Measurements from ENCODE around the gene DNAJB7.
"Not testable (repeated sequence)": the region's sequence is repeated elsewhere in the genome, so short reads cannot be mapped to it uniquely, and the experiment has no call there.

DNAJB7 gene

DNA sequence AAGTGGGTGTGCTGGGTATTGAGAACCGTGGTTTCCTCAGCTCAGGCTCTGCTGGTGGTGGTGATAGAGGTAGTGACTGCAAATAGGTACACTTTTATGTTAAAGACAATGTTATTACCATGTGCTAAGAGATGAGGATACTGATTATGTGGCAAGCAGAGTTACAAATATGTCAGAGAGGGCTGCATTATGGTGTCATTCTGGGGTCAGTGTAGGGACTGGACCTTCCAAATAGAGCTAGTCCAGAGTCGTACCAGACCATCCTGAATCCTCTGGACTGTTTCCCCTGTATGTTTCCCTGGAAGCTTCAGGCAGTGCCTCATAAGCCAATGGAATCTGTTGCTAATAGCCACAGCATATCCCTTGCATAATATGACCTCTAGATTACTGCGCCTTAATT lies at the start of gene DNAJB7:
DNAJB7 (minus strand) TSS at position 101 of the 400 bp plus-strand sequence. CDS start 119 bp downstream, outside the sequence.
- H3K4me3 ChIP-seq, result no peak within 1 kb of the TSS
- DNase-seq (ENCODE audit: low spot score in 2 of 2), result no peak
- H3K36me3 ChIP-seq (replicated peaks), result peaks cover 9% of the 10 kb centered on the region
- no peaks in the 10 kb centered on the region for H3K9me3 ChIP-seq
- H3K4me1 ChIP-seq, result peaks cover 16% of the 10 kb centered on the region
- in situ Hi-C loops (cut with MboI; ENCODE audit: low sequenced_read_pairs), result no loop called here
- H3K27me3 ChIP-seq (ENCODE audit: low read depth), result no peaks in the 10 kb centered on the region

DNA sequence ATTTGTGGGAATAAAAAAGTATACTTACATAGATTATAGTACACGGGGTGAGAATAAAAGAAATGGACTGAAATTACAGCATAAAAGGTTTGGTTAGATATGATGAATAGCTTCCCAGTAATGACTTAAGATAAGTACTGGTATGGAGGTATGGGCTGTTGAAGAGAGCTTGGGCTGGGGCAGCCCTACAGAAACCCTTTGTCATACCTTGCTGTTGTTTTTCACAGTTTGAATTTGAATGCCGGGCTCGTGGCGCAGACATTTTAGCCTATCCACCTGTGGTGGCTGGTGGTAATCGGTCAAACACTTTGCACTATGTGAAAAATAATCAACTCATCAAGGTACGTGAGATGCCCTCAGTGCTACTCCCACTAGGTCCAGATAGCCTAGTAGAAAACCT lies 47.0 kb upstream of the DNAJB7 start:
- Histone ChIP-seq H3K4me1 (no peaks in the 10 kb centered on the region), H3K27me3 (ENCODE audit: low read depth) (no peaks in the 10 kb centered on the region), H3K36me3 (replicated peaks) (peaks cover 13% of the 10 kb centered on the region), H3K4me3 (no peak overlapping the region), H3K9me3 (no peaks in the 10 kb centered on the region)
- no peak for DNase-seq (ENCODE audit: low spot score in 2 of 2)
- in situ Hi-C loops (cut with MboI; ENCODE audit: low sequenced_read_pairs), result no loop called here

DNA sequence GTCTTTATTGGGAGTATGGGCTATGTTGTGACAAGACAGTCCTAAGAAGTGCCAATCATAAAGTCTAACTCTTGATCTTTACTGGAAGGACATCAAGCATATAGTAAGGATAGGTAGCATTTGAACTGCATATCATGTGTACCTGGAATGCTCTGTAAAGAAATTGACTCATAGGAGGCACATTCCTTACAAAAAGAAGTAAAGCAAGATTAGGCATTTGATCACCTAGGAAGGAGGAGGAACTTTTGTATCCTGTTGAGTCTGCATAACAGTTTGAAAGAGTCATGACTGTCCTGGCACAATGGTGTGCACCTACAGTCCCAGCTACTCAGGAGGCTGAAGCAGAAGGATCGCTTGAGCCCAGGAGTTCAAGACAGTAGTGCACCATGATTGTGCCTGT lies 42.2 kb upstream of the DNAJB7 start:
- no peaks in the 10 kb centered on the region for H3K27me3 ChIP-seq (ENCODE audit: low read depth)
- H3K4me3 ChIP-seq, result no peak overlapping the region
- no peaks in the 10 kb centered on the region for H3K4me1 ChIP-seq
- no peaks in the 10 kb centered on the region for H3K9me3 ChIP-seq
- peaks cover 10% of the 10 kb centered on the region; the same call in 1 of the 2 replicates for H3K36me3 ChIP-seq (replicated peaks)
- in situ Hi-C loops (cut with MboI; ENCODE audit: low sequenced_read_pairs), result no loop called here
- DNase-seq (ENCODE audit: low spot score in 2 of 2), result no peak

DNA sequence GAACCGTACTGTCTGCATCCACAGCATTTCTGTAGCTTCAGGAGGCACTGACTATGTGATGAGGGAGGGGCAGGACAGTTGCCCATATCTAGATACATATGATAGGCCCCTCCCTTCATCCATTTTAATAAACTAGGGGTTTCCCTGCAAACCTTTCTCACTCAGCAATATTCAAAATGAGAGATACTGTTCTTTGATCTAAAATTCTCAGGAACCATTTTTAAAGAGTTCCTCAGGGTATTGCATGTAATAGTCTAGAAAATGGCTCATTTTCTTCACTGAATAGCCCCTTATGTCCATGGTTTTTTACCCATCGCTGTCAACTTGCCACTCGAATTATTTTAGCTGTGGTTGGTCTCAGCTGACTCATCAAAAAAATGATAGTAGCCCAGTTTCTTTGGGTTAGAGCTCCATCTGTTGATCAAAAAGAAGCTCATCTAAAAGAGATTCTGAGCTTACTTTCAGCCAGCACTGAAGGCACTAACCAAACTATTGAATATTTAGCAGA lies 37.0 kb upstream of the DNAJB7 start:
- no peaks in the 10 kb centered on the region for H3K27me3 ChIP-seq (ENCODE audit: low read depth)
- H3K36me3 ChIP-seq (replicated peaks), result no peaks in the 10 kb centered on the region
- in situ Hi-C loops (cut with MboI; ENCODE audit: low sequenced_read_pairs), result no loop called here
- peaks cover 8% of the 10 kb centered on the region for H3K4me1 ChIP-seq
- H3K9me3 ChIP-seq, result no peaks in the 10 kb centered on the region
- H3K4me3 ChIP-seq, result no peak overlapping the region
- peak in 1 of 2 experiments; percentile 56 for DNase-seq (ENCODE audit: low spot score in 2 of 2)

DNA sequence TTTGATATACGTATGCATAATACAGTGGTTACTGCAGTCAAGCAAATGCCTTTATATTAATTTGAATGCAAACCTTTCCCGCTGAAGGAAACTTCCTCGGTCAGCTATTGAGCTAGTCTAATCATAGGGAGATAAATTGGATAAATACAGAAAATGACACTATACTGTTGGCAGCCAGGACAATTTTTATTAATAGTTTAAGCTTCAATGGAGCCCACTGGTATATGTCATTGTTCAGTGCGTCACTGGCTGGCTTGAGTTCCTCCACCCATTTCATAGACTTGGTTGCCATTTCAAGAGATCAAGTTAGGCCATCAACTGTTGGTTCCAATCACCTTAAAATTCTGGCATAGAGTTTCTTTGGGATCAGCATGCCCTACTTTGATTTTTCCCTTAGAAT lies 32.5 kb upstream of the DNAJB7 start:
- H3K4me3 ChIP-seq, result no peak overlapping the region
- H3K36me3 ChIP-seq (replicated peaks), result peaks cover 3% of the 10 kb centered on the region; the same call in 1 of the 2 replicates
- DNase-seq (ENCODE audit: low spot score in 2 of 2), result no peak
- no peaks in the 10 kb centered on the region for H3K27me3 ChIP-seq (ENCODE audit: low read depth)
- H3K9me3 ChIP-seq, result no peaks in the 10 kb centered on the region
- in situ Hi-C loops (cut with MboI; ENCODE audit: low sequenced_read_pairs), result no loop called here
- H3K4me1 ChIP-seq, result peaks cover 8% of the 10 kb centered on the region

DNA sequence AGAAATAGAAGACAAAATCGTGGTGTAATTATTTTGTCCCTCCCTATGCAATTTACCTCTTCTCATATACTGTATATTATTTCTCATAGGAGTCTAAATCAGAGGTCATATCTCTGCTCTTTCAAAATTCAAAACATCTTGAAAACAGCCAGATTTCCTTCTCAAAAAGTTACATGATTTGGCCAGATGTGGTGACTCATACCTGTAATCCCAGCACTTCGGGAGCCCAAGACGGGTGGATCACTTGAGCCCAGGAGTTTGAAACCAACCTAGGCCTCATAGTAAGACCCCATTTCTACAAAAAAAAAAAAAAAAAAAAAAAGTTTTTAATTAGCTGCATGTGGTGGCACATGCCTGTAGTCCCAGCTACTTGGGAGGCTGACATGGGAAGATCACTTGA lies 29.0 kb upstream of the DNAJB7 start:
- peaks cover 22% of the 10 kb centered on the region for H3K36me3 ChIP-seq (replicated peaks)
- no peak for DNase-seq (ENCODE audit: low spot score in 2 of 2)
- in situ Hi-C loops (cut with MboI; ENCODE audit: low sequenced_read_pairs), result no loop called here
- peaks cover 5% of the 10 kb centered on the region for H3K4me1 ChIP-seq
- H3K27me3 ChIP-seq (ENCODE audit: low read depth), result no peaks in the 10 kb centered on the region
- H3K4me3 ChIP-seq, result no peak overlapping the region
- no peaks in the 10 kb centered on the region for H3K9me3 ChIP-seq

DNA sequence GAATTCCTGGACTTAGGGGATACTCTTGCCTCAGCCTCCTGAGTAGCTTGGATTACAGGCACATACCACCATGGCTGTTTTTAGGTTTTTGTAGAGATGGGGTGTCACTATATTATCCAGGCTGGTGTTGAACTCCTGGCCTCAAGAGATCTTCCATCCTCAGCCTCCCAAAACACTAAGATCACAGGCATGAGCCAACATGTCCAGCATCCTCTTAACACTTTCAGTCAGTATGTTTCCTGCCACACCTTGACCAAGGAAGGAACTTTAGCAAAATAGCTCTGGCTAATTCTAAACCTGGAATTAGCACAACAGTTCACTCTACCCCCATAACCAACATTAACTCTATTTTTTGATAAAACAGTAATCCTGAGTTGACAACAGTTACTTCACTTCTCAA lies 27.2 kb upstream of the DNAJB7 start:
- H3K4me1 ChIP-seq, result no peaks in the 10 kb centered on the region
- in situ Hi-C loops (cut with MboI; ENCODE audit: low sequenced_read_pairs), result no loop called here
- peaks cover 32% of the 10 kb centered on the region for H3K36me3 ChIP-seq (replicated peaks)
- DNase-seq (ENCODE audit: low spot score in 2 of 2), result no peak
- no peak overlapping the region for H3K4me3 ChIP-seq
- no peaks in the 10 kb centered on the region for H3K27me3 ChIP-seq (ENCODE audit: low read depth)
- H3K9me3 ChIP-seq, result no peaks in the 10 kb centered on the region

DNA sequence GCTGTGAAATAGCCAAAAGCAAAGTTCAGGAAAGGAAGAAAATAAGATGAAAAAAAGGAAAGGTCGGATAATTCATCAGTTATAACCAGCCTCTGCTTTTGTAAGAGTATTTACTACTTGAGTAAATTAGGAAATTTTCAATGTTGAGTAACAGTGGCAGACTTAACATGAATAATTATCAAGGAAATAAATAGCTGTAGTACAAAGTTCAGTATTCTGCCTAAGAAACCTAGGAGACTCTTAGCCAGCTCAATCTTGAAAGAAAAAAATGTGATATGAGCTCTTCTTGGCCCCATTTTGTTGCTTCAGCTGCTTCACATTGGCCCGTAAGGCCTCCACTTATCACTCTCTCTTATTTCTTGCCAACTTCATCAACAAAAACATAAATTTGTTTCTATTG lies 17.0 kb upstream of the DNAJB7 start:
- in situ Hi-C loops (cut with MboI; ENCODE audit: low sequenced_read_pairs), result no loop called here
- Histone ChIP-seq H3K36me3 (replicated peaks) (peaks cover 12% of the 10 kb centered on the region), H3K4me1 (peaks cover 20% of the 10 kb centered on the region), H3K4me3 (no peak overlapping the region), H3K9me3 (no peaks in the 10 kb centered on the region), H3K27me3 (ENCODE audit: low read depth) (no peaks in the 10 kb centered on the region)
- DNase-seq (ENCODE audit: low spot score in 2 of 2), result no peak

DNA sequence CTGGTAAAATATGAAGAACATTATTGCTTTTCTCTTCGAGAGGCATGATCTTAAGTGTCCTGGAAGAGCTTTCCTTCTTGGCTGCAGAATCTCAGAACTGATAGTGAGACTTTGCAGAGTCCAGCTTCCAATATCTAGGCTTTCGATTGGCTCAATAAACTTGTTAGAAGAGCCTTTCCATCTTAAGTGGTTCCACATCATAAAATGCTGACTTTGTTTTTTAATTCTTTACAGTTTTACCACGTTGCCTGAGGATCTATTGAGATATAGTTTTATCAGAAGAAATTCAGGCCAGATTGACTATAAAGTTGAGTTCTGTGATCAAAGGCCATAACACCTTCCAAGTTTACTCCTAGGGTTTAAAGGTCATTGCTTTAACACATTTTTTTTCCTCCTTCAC lies 15.6 kb upstream of the DNAJB7 start:
- no peaks in the 10 kb centered on the region for H3K9me3 ChIP-seq
- peaks cover 20% of the 10 kb centered on the region for H3K4me1 ChIP-seq
- H3K36me3 ChIP-seq (replicated peaks), result peaks cover 6% of the 10 kb centered on the region; the same call in 1 of the 2 replicates
- no peaks in the 10 kb centered on the region for H3K27me3 ChIP-seq (ENCODE audit: low read depth)
- in situ Hi-C loops (cut with MboI; ENCODE audit: low sequenced_read_pairs), result no loop called here
- H3K4me3 ChIP-seq, result no peak overlapping the region
- DNase-seq (ENCODE audit: low spot score in 2 of 2), result no peak

DNA sequence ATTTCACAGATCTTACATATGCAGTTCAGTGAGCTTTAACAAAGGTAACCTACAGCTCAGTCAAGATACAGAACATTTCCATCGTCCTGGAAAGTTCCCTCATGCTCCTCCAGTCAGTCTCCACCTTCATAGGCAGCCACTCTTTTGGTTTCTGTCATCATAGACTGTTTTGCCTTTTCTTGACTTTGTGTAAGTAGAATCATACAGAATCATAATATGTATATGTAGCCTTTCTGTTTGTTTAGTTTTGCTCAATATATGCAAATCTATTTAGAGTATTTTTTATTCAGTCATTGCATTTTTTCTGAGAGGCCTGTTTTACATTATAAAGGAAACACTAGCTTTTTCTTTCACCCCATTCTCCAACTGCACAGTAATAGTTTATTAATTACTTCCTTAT lies 15.0 kb upstream of the DNAJB7 start:
- Histone ChIP-seq H3K4me3 (no peak overlapping the region), H3K9me3 (no peaks in the 10 kb centered on the region), H3K36me3 (replicated peaks) (peaks cover 3% of the 10 kb centered on the region; the same call in 1 of the 2 replicates), H3K27me3 (ENCODE audit: low read depth) (no peaks in the 10 kb centered on the region), H3K4me1 (peaks cover 20% of the 10 kb centered on the region)
- in situ Hi-C loops (cut with MboI; ENCODE audit: low sequenced_read_pairs), result no loop called here
- peak in 1 of 2 experiments; percentile 24 for DNase-seq (ENCODE audit: low spot score in 2 of 2)

DNA sequence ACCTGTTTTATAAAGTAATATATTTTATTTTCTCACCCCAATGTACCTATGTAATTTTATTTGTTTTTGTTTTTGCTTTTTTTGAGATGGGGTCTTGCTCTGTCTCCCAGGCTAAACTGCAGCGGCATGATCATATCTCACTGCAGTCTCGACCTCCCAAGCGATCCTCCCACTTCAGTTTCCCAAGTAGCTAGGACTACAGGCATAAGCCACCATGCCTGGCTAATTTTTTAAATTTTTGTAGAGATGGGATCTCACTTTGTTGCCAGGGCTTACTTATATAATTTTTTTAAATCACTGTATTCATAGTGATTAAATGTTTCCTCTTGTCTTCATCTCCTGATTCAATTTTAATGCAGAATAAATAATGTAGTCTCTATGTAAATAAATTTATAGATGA lies 13.2 kb upstream of the DNAJB7 start:
- Histone ChIP-seq H3K36me3 (replicated peaks) (peaks cover 4% of the 10 kb centered on the region; the same call in 1 of the 2 replicates), H3K9me3 (no peaks in the 10 kb centered on the region), H3K4me1 (peaks cover 13% of the 10 kb centered on the region), H3K4me3 (no peak overlapping the region), H3K27me3 (ENCODE audit: low read depth) (no peaks in the 10 kb centered on the region)
- no peak for DNase-seq (ENCODE audit: low spot score in 2 of 2)
- in situ Hi-C loops (cut with MboI; ENCODE audit: low sequenced_read_pairs), result no loop called here

DNA sequence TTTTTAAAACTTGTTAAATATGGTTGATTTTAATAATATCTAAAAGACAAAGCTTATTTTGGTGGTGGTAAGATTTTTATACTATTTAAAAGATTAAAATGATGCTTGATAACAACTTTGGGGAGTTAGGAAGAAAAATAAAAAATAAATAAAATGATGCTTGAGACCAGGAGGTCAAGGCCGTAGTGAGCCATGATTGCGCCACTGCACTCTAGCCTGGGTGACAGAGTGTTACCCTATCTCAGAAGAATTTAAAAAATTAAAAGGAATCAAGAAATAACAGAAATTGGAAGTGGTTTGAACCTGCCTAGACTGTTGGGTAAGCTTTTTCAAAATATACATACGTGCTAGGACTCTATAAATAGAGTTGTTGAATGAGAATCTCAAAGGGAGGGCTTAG lies 12.1 kb upstream of the DNAJB7 start:
- Histone ChIP-seq H3K36me3 (replicated peaks) (peaks cover 4% of the 10 kb centered on the region), H3K9me3 (no peaks in the 10 kb centered on the region), H3K4me1 (peaks cover 11% of the 10 kb centered on the region), H3K27me3 (ENCODE audit: low read depth) (no peaks in the 10 kb centered on the region), H3K4me3 (no peak overlapping the region)
- no peak for DNase-seq (ENCODE audit: low spot score in 2 of 2)
- in situ Hi-C loops (cut with MboI; ENCODE audit: low sequenced_read_pairs), result no loop called here

DNA sequence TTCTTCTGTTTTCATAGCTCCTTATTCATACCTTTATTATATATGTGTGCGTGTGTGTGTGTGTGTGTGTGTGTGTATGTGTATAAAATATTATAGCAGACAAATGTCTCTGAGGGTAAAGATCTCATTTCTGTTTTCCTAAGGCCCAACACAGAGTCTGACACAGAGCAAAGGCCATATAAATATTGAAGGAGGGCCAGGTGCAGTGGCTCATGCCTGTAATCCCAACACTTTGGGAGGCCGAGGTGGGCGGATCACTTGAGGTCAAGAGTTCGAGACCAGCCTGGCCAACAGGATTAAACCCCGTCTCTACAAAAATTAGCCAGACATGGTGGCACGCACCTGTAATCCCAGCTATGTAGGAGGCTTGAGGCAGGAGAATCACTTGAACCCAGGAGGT lies 6.5 kb upstream of the DNAJB7 start:
- in situ Hi-C loops (cut with MboI; ENCODE audit: low sequenced_read_pairs); H3K27me3 ChIP-seq (ENCODE audit: low read depth); H3K36me3 ChIP-seq (replicated peaks); H3K9me3 ChIP-seq; DNase-seq (ENCODE audit: low spot score in 2 of 2); H3K4me3 ChIP-seq: not testable (repeated sequence)
- H3K4me1 ChIP-seq, result peaks cover 15% of the 10 kb centered on the region

DNA sequence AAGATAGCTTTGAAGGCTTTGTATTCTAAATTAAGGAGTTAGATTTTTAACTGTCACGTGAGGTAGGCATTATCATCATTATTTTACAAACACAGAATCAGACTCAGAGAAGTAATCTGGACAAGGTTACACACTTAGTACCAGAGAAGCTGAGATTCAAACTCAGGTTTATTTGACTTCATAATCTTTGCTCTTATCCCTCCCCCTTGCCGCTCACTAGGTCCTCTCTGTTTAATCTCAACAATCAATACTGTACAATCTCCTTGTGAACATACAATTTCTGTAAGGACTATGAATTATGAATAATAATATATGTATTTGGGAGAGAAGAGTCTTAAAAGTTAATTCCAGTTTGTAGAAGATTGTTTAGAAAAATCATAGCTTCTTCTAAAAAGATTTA lies 5.2 kb upstream of the DNAJB7 start:
- Histone ChIP-seq H3K4me3 (no peak overlapping the region), H3K36me3 (replicated peaks) (peaks cover 4% of the 10 kb centered on the region), H3K9me3 (no peaks in the 10 kb centered on the region), H3K4me1 (peaks cover 18% of the 10 kb centered on the region), H3K27me3 (ENCODE audit: low read depth) (no peaks in the 10 kb centered on the region)
- in situ Hi-C loops (cut with MboI; ENCODE audit: low sequenced_read_pairs), result no loop called here
- no peak for DNase-seq (ENCODE audit: low spot score in 2 of 2)

DNA sequence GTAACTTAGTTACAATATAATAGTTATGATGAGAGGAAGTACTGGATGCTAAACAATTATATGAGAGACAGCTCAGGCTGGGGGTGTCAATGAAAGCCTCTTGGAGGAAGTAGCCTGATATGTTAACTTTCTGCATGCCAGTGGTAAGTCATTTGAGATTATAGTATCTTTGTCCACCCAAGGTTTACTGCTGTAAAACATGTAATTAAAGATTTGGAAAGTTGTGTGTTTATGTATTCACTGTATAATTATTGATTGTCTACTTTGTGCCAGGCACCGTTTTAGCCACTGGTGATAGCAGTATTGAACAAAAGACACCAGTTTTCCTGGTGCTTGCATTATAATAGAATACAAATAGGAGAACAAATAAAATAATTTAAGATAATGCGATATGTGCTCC lies 624 bp upstream of the DNAJB7 start:
- in situ Hi-C loops (cut with MboI; ENCODE audit: low sequenced_read_pairs), result no loop called here
- H3K9me3 ChIP-seq, result no peaks in the 10 kb centered on the region
- DNase-seq (ENCODE audit: low spot score in 2 of 2), result no peak
- H3K36me3 ChIP-seq (replicated peaks), result peaks cover 9% of the 10 kb centered on the region
- H3K4me1 ChIP-seq, result peaks cover 18% of the 10 kb centered on the region
- no peaks in the 10 kb centered on the region for H3K27me3 ChIP-seq (ENCODE audit: low read depth)
- H3K4me3 ChIP-seq, result no peak overlapping the region
